Esophagus muscularis mucosa (tissue), 4 donors: ENCODE results near the gene DMD.

Source experiments
- EP300 ChIP-seq: sonication (generic); formaldehyde crosslinking; IDR thresholded peaks from one replicate; pipeline ENCODE4 v1.6.1; 2017; ENCODE audit warnings: antibody characterized with exemption
- POLR2A ChIP-seq: fragments of 450-650 bp; IDR thresholded peaks from one replicate; pipeline ENCODE4 v1.6.1; 2017; ENCODE audit warnings: antibody characterized with exemption, moderate library complexity, mild to moderate bottlenecking, low read depth
- POLR2AphosphoS5 ChIP-seq, 2 donors: sonication (generic); formaldehyde crosslinking; IDR thresholded peaks; one replicate each; pipeline ENCODE4 v1.6.1; 2017; ENCODE audit warnings: antibody characterized with exemption in 2 of 2
- TF ChIP-seq, protein P1 (sequence below), 3 experiments: fragments of 200-600 bp in 2 of 3; fragments of 450-650 bp in 1 of 3; sonication (generic) in 2 of 3; IDR thresholded peaks; one replicate each; pipeline ENCODE4 v1.5.1; 2017 to 2019; ENCODE audit warnings: antibody characterized with exemption in 3 of 3, mild to moderate bottlenecking in 2 of 3, moderate library complexity in 1 of 3

DNA sequence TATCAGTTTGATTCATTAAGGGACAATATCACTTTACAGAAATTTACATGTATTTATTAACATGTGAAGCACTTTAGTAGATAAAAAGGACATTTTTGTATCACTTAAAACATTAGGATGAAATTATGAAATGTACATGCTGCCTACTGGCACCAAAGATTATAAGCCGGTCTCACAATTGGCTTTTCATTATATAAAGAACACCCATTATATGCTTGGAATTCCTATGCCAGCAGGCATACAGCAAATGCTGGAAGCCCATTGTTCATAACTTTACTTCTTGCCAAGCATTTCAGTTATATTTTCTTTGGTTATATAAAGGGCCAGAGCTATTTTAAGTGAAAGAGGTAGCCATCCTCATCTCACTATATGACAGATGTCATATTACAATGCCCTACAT, 145.9 kb downstream of the DMD start:
- no peak for TF ChIP-seq POLR2A
- TF ChIP-seq, protein P1, sequence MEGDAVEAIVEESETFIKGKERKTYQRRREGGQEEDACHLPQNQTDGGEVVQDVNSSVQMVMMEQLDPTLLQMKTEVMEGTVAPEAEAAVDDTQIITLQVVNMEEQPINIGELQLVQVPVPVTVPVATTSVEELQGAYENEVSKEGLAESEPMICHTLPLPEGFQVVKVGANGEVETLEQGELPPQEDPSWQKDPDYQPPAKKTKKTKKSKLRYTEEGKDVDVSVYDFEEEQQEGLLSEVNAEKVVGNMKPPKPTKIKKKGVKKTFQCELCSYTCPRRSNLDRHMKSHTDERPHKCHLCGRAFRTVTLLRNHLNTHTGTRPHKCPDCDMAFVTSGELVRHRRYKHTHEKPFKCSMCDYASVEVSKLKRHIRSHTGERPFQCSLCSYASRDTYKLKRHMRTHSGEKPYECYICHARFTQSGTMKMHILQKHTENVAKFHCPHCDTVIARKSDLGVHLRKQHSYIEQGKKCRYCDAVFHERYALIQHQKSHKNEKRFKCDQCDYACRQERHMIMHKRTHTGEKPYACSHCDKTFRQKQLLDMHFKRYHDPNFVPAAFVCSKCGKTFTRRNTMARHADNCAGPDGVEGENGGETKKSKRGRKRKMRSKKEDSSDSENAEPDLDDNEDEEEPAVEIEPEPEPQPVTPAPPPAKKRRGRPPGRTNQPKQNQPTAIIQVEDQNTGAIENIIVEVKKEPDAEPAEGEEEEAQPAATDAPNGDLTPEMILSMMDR (IDR thresholded peaks at IDR 0.05), result no peak
- no peak for TF ChIP-seq EP300
- no peak for TF ChIP-seq POLR2AphosphoS5 (IDR thresholded peaks at IDR 0.05)
